ENCODE results near the gene OSMR.

DNA sequence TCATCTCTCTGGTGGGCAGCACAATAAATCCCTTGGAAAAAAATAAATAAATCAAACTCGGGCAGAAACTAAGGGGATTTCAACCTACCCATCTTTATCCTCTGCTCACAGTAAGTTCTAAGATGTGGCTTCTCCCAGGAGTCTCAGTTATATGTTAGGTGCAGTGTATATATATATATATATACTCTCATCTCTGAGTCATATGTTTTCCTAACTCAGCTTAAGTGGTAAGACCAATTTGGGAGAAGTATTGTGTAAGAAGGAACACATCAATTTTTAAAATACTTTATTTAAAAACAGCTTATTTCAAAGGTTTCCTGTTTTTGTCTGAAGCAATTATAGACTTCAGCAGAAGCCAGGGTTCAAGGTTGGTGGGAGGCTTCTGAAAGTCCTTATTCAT lies 20.3 kb upstream of the OSMR start:
- TF ChIP-seq, protein P1, sequence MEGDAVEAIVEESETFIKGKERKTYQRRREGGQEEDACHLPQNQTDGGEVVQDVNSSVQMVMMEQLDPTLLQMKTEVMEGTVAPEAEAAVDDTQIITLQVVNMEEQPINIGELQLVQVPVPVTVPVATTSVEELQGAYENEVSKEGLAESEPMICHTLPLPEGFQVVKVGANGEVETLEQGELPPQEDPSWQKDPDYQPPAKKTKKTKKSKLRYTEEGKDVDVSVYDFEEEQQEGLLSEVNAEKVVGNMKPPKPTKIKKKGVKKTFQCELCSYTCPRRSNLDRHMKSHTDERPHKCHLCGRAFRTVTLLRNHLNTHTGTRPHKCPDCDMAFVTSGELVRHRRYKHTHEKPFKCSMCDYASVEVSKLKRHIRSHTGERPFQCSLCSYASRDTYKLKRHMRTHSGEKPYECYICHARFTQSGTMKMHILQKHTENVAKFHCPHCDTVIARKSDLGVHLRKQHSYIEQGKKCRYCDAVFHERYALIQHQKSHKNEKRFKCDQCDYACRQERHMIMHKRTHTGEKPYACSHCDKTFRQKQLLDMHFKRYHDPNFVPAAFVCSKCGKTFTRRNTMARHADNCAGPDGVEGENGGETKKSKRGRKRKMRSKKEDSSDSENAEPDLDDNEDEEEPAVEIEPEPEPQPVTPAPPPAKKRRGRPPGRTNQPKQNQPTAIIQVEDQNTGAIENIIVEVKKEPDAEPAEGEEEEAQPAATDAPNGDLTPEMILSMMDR (IDR thresholded peaks at IDR 0.05) = no peak
- TF ChIP-seq POLR2A (IDR thresholded peaks at IDR 0.05) (no peak), POLR2AphosphoS5 (IDR thresholded peaks at IDR 0.05) (no peak)

Measured in gastroesophageal sphincter (tissue), 3 donors.